Panc1 (cell line): ENCODE results near the gene OR6B1. TPM values are rescaled to one million over a fixed set of nuclear protein-coding genes. Genes with fewer than 3 reads are reported as not detected.

Experiments used
- ATAC-seq: fragments of 200-7000 bp; cut with Tn5 transposase; 2 replicates; pipeline ENCODE4 v1.9.1; 2020; ENCODE audit warnings: mild to moderate bottlenecking, moderate library complexity
- BruUV-seq: library from RNA; stranded (reverse); fragments of 400-500 nt; replicated peaks from 2 replicates; lab custom pipeline; 2021; lab: Mats Ljungman, UMichigan
- CTCF ChIA-PET: fragments of 300-600 bp; sonication (Branson Sonifier 250); formaldehyde crosslinking; loops from one replicate; lab custom pipeline; 2022; ENCODE audit warnings: antibody characterized with exemption; lab: Charles Lee
- POLR2A ChIA-PET: fragments of 300-600 bp; sonication (Branson Sonifier 250); formaldehyde crosslinking; loops from one replicate; lab custom pipeline; 2022; ENCODE audit warnings: antibody characterized with exemption; lab: Charles Lee
- DNase-seq: peaks from one replicate; pipeline ENCODE4 v3.0.0-alpha.2; 2010; ENCODE audit warnings: low read depth, low spot score
- H3K27ac ChIP-seq: 2 replicates; pipeline ENCODE4 v1.5.1; 2011; ENCODE audit warnings: mild to moderate bottlenecking, low read length, inconsistent platforms
- H3K27me3 ChIP-seq: fragments of 200-500 bp; sonication (Bioruptor generic); 2 replicates; pipeline ENCODE4 v1.6.0; 2014; ENCODE audit warnings: low read length, inconsistent platforms; ENCODE audit not compliant: control insufficient read depth, insufficient read depth
- H3K36me3 ChIP-seq: fragments of 200-500 bp; sonication (Bioruptor generic); 2 replicates; pipeline ENCODE4 v1.5.1; 2014; ENCODE audit warnings: inconsistent platforms, mild to moderate bottlenecking, low read length, moderate library complexity; ENCODE audit not compliant: control insufficient read depth, insufficient read depth
- H3K4me1 ChIP-seq: 2 replicates; pipeline ENCODE4 v1.5.1; 2011; ENCODE audit warnings: inconsistent platforms, mild to moderate bottlenecking, low read length, moderate library complexity; ENCODE audit not compliant: control insufficient read depth, insufficient read depth
- H3K4me3 ChIP-seq, 2 experiments: 2 replicates each; pipeline ENCODE4 v1.5.1; 2011 to 2012; ENCODE audit warnings: low read depth in 2 of 2, low read length in 2 of 2, mild to moderate bottlenecking in 2 of 2, inconsistent platforms in 1 of 2, moderate library complexity in 1 of 2
- H3K9me3 ChIP-seq: fragments of 200-500 bp; sonication (Bioruptor generic); 2 replicates; pipeline ENCODE4 v1.5.1; 2014; ENCODE audit warnings: low read depth, mild to moderate bottlenecking, inconsistent platforms, low read length, moderate library complexity; ENCODE audit not compliant: control insufficient read depth, insufficient read depth
- POLR2AphosphoS5 ChIP-seq: IDR thresholded peaks from 2 replicates; pipeline ENCODE4 v1.6.1; 2012; ENCODE audit warnings: mild to moderate bottlenecking, low read depth, low read length, moderate library complexity
- SIN3A ChIP-seq: IDR thresholded peaks from 2 replicates; pipeline ENCODE4 v1.6.1; 2012; ENCODE audit warnings: low read depth, mild to moderate bottlenecking, low read length, moderate library complexity, borderline replicate concordance; ENCODE audit not compliant: insufficient read depth
- TCF7L2 ChIP-seq: IDR thresholded peaks from 2 replicates; pipeline ENCODE4 v1.6.1; 2011; ENCODE audit warnings: mild to moderate bottlenecking, low read depth, low read length, inconsistent platforms
- in situ Hi-C: cut with HindIII; loops from 2 replicates; pipeline ENCODE4 v1.10.0; 2016; ENCODE audit warnings: low sequenced_read_pairs, low pct_unique_long_range_greater_than_20kb
- intact Hi-C: fragments of 100-400 bp; cut with micrococcal nuclease; formaldehyde crosslinking; loops from one replicate; pipeline ENCODE4 v1.10.0; 2022; ENCODE audit not compliant: unreplicated experiment
- total RNA-seq: library from RNA; stranded (reverse); gene quantifications from one replicate; pipeline ENCODE4 v1.2.1, GENCODE V29; 2021; ENCODE audit not compliant: unreplicated experiment
- TF ChIP-seq, protein P1 (sequence below), 2 experiments: IDR thresholded peaks; 2 replicates each; pipeline ENCODE4 v1.6.1; 2011 to 2012; ENCODE audit warnings: low read depth in 2 of 2, control low read depth in 1 of 2, low read length in 1 of 2, mild to moderate bottlenecking in 1 of 2, moderate library complexity in 1 of 2; ENCODE audit not compliant: insufficient read depth in 1 of 2
- TF ChIP-seq, protein P2 (sequence below): fragments of 450-650 bp; IDR thresholded peaks from 2 replicates; pipeline ENCODE4 v1.5.1; 2017; ENCODE audit warnings: mild to moderate bottlenecking

The OR6B1 gene
- total RNA-seq, 1 experiment from 2014 or later, result not detected

GRCh38 chr7:143975617-143976016 lies 24.5 kb upstream of the OR6B1 start:
- H3K4me1 ChIP-seq, result no peaks in the 10 kb centered on the region
- no peak overlapping the region for H3K27ac ChIP-seq
- ATAC-seq, result no peak
- ChIA-PET CTCF (no interaction called here), POLR2A (no interaction called here)
- H3K36me3 ChIP-seq, result no peaks in the 10 kb centered on the region
- no peak for TF ChIP-seq TCF7L2
- TF ChIP-seq POLR2AphosphoS5, result no peak
- intact Hi-C loops, result no loop called here
- no peak overlapping the region for H3K4me3 ChIP-seq
- DNase-seq, result no peak
- in situ Hi-C loops, result no loop called here
- BruUV-seq, result no TSS peak
- H3K27me3 ChIP-seq, result no peaks in the 10 kb centered on the region
- H3K9me3 ChIP-seq, result no peaks in the 10 kb centered on the region

DNA sequence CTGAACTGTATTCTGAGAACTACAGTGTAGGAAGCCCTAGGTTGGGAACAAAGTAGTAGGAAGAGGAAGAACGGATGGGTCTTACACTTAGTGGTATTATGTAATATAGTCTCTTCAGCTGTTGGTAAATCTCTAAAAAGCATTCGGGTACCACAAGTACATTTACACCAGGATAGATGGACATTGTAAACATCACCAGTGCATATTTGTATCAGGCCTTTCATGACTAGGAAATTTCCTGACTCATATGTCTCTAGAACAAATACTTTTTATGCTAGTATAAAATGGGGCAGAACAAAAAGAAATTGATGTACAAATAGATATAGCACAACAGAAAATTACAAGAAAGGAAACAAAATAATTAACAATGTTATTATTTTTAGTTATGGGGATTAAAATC lies 21.5 kb upstream of the OR6B1 start:
- Histone ChIP-seq H3K27ac (no peak overlapping the region), H3K4me3 (no peak overlapping the region), H3K27me3 (no peaks in the 10 kb centered on the region), H3K4me1 (no peaks in the 10 kb centered on the region), H3K36me3 (no peaks in the 10 kb centered on the region), H3K9me3 (no peaks in the 10 kb centered on the region)
- no TSS peak for BruUV-seq
- ChIA-PET CTCF (no interaction called here), POLR2A (no interaction called here)
- intact Hi-C loops (no loop called here), in situ Hi-C loops (no loop called here)
- no peak for ATAC-seq
- TF ChIP-seq POLR2AphosphoS5, result no peak
- TF ChIP-seq SIN3A, result no peak
- TF ChIP-seq, protein P1, sequence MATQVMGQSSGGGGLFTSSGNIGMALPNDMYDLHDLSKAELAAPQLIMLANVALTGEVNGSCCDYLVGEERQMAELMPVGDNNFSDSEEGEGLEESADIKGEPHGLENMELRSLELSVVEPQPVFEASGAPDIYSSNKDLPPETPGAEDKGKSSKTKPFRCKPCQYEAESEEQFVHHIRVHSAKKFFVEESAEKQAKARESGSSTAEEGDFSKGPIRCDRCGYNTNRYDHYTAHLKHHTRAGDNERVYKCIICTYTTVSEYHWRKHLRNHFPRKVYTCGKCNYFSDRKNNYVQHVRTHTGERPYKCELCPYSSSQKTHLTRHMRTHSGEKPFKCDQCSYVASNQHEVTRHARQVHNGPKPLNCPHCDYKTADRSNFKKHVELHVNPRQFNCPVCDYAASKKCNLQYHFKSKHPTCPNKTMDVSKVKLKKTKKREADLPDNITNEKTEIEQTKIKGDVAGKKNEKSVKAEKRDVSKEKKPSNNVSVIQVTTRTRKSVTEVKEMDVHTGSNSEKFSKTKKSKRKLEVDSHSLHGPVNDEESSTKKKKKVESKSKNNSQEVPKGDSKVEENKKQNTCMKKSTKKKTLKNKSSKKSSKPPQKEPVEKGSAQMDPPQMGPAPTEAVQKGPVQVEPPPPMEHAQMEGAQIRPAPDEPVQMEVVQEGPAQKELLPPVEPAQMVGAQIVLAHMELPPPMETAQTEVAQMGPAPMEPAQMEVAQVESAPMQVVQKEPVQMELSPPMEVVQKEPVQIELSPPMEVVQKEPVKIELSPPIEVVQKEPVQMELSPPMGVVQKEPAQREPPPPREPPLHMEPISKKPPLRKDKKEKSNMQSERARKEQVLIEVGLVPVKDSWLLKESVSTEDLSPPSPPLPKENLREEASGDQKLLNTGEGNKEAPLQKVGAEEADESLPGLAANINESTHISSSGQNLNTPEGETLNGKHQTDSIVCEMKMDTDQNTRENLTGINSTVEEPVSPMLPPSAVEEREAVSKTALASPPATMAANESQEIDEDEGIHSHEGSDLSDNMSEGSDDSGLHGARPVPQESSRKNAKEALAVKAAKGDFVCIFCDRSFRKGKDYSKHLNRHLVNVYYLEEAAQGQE (IDR thresholded peaks at IDR 0.05; ENCODE audit: insufficient read depth in 1 of 2, low read depth in 2 of 2, low read length in 1 of 2), result no peak
- TF ChIP-seq TCF7L2, result no peak
- TF ChIP-seq, protein P2, sequence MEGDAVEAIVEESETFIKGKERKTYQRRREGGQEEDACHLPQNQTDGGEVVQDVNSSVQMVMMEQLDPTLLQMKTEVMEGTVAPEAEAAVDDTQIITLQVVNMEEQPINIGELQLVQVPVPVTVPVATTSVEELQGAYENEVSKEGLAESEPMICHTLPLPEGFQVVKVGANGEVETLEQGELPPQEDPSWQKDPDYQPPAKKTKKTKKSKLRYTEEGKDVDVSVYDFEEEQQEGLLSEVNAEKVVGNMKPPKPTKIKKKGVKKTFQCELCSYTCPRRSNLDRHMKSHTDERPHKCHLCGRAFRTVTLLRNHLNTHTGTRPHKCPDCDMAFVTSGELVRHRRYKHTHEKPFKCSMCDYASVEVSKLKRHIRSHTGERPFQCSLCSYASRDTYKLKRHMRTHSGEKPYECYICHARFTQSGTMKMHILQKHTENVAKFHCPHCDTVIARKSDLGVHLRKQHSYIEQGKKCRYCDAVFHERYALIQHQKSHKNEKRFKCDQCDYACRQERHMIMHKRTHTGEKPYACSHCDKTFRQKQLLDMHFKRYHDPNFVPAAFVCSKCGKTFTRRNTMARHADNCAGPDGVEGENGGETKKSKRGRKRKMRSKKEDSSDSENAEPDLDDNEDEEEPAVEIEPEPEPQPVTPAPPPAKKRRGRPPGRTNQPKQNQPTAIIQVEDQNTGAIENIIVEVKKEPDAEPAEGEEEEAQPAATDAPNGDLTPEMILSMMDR, result no peak
- no peak for DNase-seq

- ATAC-seq (no peak), DNase-seq (peak; percentile 22)
- ChIA-PET POLR2A (no interaction called here), CTCF (no interaction called here)
- no peak overlapping the region for H3K4me3 ChIP-seq
- H3K36me3 ChIP-seq, result no peaks in the 10 kb centered on the region
- no peaks in the 10 kb centered on the region for H3K27me3 ChIP-seq
- no peaks in the 10 kb centered on the region for H3K4me1 ChIP-seq
- no TSS peak for BruUV-seq
- intact Hi-C loops (no loop called here), in situ Hi-C loops (no loop called here)
- no peak overlapping the region for H3K27ac ChIP-seq
- H3K9me3 ChIP-seq, result no peaks in the 10 kb centered on the region
- TF ChIP-seq TCF7L2, result no peak
- TF ChIP-seq SIN3A, result no peak
- no peak for TF ChIP-seq POLR2AphosphoS5
- TF ChIP-seq, protein P2, result no peak
- TF ChIP-seq, protein P1 (IDR thresholded peaks at IDR 0.05; ENCODE audit: insufficient read depth in 1 of 2, low read depth in 2 of 2, low read length in 1 of 2), result no peak
Observed at GRCh38 chr7:143979359-143979758, 20.8 kb upstream of the OR6B1 start.
